Stimulated activated CD4-positive, alpha-beta T cell treated with anti-CD3 and anti-CD28 coated beads, Interleukin-15, amount 100 ng/mL, for 1 hour (primary cell): ENCODE data around the gene PARP9.
A peak's percentile ranks its signal among the peaks of the same experiment; 100 is the strongest.

Experiments
- DNase-seq, 2 donors: peaks; one replicate each; pipeline ENCODE4 v3.0.0-alpha.2; 2020; ENCODE audit warnings: low read depth in 1 of 2, low spot score in 1 of 2

Gene PARP9

DNA sequence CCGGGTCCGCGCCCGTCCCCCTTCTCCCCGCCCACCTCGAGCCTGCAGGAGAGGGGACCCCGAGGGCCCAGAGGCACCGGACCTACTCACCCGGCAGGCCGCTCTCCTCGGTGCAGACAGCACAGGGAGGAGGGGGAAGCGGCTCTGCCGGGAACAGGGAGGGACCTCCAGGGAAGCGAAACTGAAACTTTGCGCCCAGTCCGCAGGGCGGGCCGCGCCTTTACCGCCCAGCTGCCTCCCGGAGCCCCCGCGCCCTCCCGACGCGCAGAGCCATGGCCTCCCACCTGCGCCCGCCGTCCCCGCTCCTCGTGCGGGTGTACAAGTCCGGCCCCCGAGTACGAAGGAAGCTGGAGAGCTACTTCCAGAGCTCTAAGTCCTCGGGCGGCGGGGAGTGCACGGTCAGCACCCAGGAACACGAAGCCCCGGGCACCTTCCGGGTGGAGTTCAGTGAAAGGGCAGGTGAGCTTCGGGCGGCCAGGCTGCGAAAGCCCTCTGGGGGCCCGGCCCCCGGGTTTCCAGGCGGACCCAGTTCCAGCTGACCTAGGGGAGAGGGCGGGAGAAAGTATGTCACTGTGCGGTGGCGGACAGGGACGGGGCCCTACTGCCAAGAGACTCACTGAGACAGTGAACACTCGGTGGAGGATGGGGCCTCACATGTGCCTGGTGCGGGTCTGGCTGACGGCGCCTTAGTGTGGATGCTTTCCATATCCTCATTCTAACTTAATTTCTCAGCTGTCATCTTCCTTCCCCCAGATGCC is at the start of gene PARP9, which contains the start of gene DTX3L:
PARP9 (minus strand) TSS at position 146 of the 758 bp plus-strand sequence. CDS start 4,680 bp downstream, outside the sequence.
DTX3L (plus strand) TSS at position 184 of the 758 bp plus-strand sequence; CDS start at position 273, 89 bp downstream.
- peak; percentile 54 to 55 for DNase-seq

DNA sequence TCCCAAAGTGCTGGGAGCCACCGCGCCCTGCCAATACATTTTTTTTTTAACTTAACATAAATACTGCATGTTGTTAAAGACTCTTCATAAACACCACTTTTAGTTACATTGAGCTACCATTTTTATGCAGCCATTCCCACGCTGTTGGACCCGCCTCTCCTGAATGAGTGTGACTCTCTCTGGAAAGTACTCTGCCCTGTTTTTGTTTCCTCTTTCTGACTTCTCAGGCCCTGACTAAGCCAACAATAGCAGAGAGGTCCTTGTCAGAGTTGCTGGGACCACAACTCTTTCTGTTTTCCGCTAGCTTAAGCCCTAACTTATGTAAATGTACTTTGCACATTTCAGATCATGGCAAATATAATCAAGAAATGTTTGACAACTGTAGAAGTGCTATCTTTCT is 48.6 kb upstream of the PARP9 start:
- DNase-seq: no peak

DNA sequence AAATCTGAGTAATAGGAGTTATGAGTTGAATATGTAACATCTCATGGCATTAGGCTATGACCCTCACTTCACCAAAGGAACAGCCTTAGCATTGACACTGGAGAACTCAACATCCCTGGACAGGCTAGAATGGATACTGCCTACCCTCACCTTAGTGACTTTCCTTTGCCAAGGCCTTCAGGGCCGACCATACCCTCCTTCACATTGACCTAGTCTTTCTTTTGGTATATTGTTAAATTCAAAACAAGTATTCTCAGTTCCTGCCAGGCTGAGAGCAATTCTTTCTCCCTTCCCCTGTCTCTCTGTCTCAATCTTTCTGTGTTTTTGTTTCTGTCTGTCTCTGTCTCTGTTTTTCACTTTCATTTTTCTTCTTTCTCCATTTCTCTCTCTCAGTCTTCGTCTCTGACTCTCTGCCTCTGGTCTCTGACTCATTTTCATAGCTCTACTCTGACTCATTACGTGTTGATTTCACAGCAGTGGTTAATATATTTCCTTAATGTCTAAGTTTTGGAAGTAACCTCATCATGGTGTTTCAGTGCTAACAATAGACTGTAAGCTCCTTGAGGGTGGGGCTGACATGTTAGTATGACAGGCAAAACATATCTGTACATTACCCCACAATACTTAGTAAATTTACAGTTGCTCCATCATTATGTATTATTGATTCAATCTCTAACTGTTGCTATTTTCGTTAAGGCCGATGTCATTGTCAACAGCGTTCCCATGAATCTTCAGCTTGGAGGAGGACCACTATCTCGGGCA is 45.9 kb upstream of the PARP9 start:
- DNase-seq: no peak

DNA sequence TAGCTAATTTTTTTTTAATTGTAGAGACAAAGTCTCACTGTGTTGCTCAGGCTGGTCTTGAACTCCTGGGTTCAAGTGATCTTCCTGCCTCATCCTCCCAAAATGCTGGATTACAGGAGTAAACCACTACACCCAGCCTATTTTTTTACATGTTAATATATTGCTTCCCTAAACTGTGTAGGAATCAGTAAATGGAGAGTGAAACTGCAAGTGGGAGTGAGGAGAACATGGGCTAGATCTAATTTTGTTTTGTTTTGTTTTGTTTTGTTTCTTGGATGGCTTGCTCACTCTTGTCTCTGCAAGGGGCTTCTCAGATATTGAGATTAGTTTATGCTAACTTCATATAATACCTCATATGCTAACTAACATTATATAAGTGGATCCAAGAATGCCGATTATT is 44.8 kb upstream of the PARP9 start:
- DNase-seq: no peak

DNA sequence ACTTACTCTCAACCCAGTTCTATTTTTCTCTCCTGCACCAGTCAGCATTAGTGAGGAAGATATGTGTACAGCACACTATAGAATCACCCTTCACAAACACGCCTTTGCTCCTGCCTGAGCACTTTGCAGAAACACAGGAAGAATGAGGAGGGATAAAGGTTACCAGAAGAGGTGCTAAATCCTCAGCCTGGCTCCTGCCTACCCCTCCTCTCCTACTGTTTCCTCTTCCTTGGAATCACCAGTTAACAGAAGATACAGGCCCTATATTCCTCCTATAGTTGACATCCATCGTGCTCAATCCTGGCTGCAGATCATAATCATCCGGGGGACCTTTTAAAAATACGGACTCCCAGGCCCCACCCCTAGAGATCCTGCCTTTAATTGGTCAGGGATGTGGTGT is 42.2 kb upstream of the PARP9 start:
- DNase-seq: no peak

DNA sequence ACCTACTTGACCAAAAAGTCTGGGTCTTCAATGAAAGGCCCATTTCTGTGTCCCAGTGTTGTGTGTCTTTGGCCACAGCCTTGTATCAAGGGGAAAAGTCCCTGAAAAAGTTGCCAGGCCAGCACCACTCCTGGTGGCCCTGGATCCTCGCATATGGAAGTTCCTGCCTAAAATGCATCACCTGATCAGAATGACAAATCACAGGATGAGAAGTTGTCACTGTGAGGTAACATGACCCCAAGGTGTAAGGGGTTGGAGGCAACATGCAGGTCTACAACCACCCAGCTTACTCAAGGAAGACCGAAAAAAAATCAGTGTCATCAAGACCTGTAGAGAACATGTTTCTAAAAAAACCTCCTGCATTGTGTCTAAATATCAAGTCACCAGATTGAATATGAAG is 39.0 kb upstream of the PARP9 start:
- DNase-seq: no peak

DNA sequence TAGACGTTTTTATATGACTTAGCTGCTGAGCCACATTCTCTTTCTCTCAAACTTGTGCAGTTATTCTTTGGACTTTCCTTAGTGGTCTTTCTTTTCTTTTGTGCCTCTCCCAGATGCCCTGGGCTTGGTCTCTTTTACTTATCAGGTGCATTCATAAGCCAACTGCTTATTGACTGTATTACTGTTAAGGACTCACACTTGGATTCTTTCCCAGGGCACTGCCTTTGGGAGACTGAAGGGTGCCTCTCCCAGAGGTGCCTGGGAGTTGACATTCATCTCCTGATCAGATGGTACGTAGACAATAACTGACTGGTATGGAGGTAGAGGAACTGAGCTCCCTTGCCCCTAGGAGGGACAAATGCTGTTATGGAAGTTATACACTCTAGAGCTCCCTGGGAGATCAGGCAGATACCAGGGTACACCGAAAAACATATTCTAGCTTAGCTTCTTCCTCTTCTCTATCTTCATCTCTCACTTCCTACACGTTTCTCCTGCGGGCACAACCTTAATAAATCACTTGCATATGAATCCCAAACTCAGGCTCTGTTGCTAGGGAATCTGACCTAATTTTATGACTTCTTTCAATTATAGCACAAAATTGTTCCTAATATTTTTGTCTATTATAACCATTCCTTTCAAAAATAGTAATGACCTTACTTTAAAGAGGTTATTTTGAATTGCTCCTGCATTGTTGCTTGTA is 38.1 kb upstream of the PARP9 start:
- DNase-seq: no peak

DNA sequence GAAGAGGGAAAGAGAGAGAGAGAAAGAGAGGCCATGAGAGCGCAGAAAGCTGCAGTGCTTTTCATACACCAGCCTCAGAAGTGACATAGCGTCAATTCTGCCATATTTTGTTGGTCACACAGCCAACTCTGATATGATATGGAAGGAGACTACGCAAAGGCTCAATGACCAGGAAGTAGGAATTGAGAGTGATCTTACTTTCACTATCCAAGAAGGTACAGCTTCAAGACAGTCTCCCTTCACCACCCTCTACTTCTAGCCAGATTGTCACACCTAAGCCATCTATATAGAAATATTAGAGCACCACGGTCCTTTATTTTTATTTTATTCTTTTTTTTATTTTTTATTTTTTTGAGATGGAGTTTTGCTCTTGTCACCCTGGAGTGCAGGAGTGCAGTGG is 34.5 kb upstream of the PARP9 start:
- no peak for DNase-seq

DNA sequence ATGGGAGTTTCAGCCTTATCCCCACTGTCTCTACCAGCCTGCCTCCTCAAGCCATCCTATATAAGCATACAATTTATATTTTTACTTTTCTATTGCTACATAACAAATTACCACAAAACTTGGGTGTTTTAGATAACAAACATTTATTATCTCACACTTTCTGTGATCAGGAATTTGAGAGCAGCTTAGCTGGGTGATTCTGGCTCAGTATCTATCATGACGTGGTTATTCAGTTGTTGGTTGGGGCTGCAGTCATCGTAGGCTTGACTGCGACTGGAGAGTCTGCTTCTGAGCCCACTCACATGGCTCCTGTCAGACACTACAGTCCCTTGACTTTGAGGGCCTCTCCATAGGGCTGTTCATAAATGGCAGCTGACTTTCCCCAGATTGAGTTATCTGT is 34.1 kb upstream of the PARP9 start:
- no peak for DNase-seq

DNA sequence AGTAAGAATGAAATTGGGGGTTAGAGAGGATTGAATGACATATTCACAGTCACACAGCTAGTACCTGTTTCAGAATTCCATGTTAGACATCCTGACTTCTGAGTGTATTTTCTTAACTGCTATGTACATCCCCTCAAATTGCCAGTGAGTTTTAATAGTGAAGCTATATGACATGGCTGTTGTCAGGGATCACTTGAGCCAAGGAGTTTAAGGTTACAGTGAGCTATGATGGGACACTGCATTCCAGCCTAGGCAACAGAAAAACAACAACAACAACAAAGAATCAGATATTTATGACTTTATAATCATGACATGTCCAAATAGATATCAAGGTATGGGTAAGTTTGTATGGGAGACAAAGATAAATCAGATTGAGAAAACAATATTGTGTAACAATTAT is 29.9 kb upstream of the PARP9 start:
- no peak for DNase-seq

DNA sequence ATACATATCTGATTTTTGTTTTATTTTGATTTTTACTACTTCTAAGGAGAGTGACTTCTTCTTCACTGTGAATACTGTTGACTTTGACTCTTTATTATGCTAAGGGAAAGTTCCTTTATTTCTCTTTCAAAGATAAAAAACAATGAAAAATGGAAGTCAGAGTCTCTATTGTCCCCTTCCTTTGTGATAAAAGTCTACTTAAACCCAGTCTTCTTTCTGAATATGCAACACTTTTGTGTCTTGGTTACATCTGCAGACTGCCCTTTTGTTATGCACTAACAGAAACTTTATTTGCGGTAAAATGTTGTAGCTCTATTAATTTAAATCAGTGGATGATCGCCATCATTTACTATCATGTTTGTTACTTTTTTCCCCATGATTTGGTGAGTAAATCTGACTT is 26.5 kb upstream of the PARP9 start:
- no peak for DNase-seq

DNA sequence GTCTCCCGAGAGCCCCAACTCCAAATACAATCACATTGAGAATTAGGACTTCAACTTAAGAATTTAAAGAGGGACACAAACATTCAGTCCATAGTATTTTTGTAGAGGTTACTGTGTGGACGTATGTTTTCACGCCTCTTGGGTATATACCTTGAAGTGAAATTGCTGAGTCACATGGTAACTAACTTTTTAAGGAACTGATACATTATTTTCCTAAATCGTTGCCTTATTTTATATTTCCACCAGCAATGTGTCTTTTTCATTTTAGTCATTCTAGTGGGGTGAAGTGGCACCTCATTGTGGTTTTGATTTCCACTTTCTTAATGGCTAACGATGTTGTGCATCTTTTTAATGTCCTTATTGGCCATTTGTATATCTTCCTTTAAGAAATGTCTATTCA is 25.2 kb upstream of the PARP9 start:
- no peak for DNase-seq

DNA sequence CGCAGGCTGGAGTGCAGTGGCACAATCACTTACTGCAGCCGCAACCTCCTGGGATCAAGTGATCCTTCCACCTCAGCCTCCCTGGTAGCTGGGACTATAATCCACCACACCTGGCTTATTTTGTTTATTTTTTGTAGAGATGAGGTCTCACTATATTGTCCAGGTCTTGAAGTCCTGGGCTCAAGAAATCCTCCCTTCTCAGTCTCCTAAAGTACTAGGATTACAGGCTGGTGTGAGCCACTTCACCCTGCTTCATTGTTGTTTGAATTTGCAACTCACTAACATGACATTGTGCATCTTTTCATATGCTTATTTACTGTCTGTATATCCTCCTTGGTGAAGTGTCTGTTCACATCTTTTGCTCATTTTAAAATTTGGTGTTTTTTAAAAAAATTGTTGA is 23.5 kb upstream of the PARP9 start:
- no peak for DNase-seq

DNA sequence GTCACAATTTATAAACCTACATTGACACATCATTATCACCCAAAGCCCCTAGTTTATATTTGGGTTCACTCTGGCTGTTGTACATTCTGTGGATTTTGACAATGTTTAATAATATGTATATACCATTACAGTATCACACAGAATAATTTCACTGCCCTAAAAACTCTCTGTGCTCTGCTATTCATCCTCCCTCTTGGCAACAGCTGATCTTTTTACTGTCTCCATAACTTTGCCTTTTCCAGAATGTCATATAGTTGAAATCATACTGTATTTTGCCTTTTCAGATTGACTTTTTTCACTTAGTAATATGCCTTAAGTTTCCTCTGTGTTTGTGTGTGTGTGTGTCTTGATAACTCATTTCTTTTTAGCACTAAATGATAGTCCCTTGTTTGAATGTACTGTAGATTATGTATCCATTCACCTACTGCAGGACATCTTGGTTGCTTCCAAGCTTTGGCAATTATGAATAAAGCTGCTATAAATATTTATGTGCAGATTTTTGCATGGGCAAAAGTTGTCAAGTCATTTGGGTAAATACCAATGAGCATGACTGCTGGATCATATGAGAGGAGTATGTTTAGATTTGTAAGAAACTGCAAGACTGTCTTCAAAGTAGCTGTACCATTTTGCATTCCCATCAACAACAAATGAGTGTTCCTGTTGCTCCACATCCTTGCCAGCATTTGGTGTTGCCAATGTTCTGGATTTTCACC is 22.8 kb upstream of the PARP9 start:
- no peak for DNase-seq

DNA sequence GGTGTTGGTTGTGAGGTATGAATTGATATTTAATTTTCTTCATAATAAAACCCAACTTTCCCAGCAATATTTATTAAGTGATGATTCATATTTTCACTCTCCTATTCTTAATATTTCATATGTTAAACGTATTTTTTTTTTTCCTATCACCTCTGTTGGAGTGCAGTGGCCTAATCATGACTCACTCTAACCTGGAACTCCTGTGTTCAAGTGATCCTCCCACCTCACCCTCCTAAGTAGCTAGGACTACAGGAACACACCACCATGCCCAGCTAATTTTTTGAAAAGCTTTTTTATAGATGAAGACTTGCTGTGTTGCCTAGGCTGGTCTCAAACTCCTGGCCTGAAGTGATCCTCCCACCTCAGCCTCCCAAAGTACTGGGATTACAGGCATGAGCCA is 22.0 kb upstream of the PARP9 start:
- no peak for DNase-seq

DNA sequence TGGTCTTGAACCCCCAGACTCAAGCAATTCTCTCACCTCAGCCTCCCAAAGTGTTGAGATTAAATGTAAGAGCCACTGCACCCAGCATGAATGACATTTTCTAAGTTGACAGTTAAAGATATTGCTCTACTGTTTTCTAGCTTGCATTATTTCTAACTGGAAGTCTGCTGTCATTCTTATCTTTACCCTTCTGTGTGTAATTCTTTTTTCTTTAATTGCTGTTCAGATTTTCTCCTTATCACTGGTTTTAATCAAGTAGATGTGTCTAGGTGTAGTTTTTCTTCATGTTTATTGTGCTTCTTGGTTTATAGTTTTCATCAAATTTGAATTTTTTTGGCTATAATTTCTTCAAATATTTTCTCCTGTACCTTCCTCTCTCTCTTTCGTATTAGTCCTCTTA is 18.3 kb upstream of the PARP9 start:
- no peak for DNase-seq

DNA sequence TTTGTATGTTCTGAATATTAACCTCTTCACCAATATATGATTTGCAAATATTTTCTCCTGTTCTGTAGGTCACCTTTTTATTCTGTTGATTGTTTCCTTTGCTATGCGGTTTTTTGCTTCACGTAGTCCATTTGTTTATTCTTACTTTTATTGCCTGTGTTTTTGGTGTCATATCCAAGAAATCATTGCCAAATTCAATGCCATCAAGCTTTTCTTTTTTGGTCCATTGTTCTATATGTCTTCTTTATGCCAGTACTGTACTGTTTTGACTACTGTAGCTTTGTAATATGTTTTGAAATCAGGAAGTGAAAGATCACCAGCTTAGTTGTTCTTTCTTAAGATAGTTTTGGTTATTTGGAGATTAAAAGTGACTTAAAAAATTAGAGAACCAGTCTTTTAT is 17.5 kb upstream of the PARP9 start:
- no peak for DNase-seq

DNA sequence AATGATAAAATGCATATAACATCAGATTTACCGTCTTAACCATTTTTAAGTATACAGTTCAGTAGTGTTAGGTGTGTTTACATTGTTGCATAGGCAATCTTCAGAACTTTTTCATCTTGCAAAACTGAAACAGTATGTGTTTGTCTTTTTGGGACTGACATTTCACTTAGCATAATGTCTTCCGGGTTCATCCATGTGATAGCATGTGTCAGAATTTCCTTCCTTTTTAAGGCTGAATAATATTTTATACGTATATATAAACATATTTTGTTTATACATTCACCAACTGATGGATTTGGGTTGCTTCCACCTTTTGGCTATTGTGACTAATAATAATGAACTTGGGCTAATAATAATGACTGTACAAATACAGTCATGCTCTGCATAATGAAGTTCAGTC is 16.4 kb upstream of the PARP9 start:
- no peak for DNase-seq

DNA sequence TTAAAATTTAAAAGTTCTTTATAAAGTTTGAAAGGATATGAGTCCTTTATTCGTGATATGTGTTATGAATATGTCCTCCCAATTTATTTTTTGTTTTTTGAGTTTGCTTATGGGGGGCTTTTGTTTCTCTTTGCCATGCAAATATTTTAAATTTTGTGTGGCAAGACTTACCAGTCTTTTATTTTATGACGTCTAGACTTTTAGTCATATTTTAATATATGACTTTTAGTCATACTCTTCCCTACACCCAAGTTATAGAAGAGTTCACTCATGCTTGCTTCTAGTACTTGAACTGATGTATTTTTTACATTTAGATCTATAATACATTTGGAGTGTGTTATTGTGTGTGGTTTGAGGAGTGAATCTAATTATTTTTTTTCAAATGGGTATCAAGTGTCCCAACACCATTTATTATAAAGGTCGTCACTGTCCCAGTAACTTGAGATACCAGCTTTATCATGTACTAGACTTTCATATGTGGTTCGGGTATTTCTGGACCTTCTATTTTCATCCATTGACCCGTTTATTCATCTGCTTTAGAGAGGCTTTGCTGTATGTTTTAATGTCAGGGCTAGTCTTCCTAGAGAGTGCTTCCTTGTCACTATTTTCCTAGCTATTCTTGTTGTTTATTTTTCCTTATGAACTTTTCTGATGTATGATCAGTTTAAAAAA is 14.1 kb upstream of the PARP9 start:
- no peak for DNase-seq

DNA sequence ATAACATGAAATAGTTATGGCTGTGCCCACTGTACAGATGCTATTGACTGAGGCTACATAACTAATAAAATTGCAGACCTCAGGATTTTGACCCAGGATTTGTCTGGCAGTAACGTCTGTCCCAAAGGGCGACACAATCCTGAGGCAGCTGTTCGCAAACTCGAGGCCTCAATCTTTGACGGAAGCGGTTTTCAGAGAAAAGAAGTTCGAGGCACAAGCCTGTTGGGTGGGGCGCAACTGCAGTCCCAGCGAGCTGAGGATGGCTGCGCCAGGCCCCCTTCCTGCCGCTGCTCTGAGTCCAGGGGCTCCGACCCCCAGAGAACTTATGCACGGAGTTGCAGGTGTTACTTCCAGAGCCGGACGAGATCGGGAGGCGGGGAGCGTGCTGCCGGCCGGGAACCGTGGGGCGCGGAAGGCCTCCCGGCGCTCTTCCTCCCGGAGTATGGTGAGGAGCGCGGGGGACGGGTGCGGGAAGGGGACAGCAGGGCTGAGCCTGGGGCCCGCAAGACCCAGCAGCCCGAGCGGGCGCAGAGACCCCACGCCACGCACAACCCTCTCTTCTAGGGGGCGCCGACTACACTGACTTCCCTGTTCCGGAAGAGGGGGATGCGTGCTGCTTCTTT is 13.4 kb upstream of the PARP9 start, which contains the start of gene PARP15:
PARP15 (plus strand) TSS at position 242 of the 623 bp plus-strand sequence; CDS start at position 260, 18 bp downstream.
- DNase-seq: peak in 1 of 2 donors; percentile 15
